Measurements from ENCODE around the gene MAP4K3.

DNA sequence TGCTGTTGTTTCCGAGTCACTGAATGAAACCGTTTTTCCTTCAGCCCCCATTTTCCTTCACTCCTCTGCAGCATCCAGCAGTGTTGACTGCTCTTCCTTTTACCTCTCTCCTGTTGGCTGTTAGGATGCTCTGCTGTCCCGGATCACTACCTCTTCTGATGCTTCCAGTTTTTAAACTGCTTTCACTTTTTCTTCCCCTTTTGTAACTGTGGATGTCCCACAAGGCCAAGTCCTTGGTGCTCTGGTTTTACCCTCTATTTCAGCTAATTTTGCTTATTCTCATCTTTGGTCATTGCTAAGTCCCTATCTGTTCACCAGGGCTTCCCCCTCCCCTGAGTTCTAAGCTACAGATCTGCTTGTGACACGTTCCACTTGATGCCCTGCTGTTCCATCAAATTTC, 39.4 kb upstream of the MAP4K3 start:
- no peak for TF ChIP-seq POLR2A (IDR thresholded peaks at IDR 0.05)
- TF ChIP-seq, protein P1, sequence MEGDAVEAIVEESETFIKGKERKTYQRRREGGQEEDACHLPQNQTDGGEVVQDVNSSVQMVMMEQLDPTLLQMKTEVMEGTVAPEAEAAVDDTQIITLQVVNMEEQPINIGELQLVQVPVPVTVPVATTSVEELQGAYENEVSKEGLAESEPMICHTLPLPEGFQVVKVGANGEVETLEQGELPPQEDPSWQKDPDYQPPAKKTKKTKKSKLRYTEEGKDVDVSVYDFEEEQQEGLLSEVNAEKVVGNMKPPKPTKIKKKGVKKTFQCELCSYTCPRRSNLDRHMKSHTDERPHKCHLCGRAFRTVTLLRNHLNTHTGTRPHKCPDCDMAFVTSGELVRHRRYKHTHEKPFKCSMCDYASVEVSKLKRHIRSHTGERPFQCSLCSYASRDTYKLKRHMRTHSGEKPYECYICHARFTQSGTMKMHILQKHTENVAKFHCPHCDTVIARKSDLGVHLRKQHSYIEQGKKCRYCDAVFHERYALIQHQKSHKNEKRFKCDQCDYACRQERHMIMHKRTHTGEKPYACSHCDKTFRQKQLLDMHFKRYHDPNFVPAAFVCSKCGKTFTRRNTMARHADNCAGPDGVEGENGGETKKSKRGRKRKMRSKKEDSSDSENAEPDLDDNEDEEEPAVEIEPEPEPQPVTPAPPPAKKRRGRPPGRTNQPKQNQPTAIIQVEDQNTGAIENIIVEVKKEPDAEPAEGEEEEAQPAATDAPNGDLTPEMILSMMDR (IDR thresholded peaks at IDR 0.05), result no peak

Data from thyroid gland (tissue), 4 donors.